OCI-LY1 (cell line): ENCODE results near the gene USP6NL.

Experiments
- CTCF ChIP-seq: fragments of 200-600 bp; sonication (generic), shearing (Covaris generic); IDR thresholded peaks from 2 replicates; pipeline ENCODE4 v1.5.1; 2017; ENCODE audit warnings: mild to moderate bottlenecking, antibody characterized with exemption, low read length, moderate library complexity, mixed read lengths
- EZH2 ChIP-seq: fragments of 200-600 bp; sonication (generic), shearing (Covaris generic); IDR thresholded peaks from 2 replicates; pipeline ENCODE4 v1.8.0; 2017; ENCODE audit warnings: borderline replicate concordance, mixed run types, mild to moderate bottlenecking, antibody characterized with exemption, low read length, moderate library complexity, mixed read lengths

DNA sequence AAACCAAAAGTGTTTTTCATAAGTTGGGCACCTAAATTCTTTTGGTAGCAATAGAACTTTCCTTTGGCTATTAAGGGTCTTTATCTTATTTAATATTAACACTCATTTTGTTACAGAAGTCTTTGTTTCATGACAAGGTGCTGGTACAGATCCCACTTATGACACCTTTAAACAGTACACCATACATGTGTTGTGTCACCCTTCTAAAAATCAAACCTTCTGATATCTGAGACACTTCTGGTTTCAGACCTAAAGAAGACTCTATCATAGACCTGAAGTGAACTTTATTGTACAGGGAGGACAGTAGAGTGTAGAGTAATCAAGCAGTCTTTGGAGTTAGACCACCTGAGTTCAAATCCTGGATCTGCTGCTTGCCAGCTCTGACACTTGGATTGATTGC, 5.8 kb upstream of the USP6NL start:
- no peak for TF ChIP-seq CTCF
- TF ChIP-seq EZH2 = no peak
